Posterior cingulate gyrus (tissue), 11 donors: Measurements from ENCODE around the gene TMEM125.

Experiments used
- DNase-seq, 10 donors: peaks; one replicate each; pipeline versions ENCODE4 v3.0.0 to v3.0.0-alpha.2; 2020 to 2021; ENCODE audit warnings: mixed read lengths in 3 of 10
- intact Hi-C: fragments of 100-400 bp; cut with DNase I; formaldehyde crosslinking; loops from one replicate; pipeline ENCODE4 v1.15.1; 2023

The TMEM125 gene

DNA sequence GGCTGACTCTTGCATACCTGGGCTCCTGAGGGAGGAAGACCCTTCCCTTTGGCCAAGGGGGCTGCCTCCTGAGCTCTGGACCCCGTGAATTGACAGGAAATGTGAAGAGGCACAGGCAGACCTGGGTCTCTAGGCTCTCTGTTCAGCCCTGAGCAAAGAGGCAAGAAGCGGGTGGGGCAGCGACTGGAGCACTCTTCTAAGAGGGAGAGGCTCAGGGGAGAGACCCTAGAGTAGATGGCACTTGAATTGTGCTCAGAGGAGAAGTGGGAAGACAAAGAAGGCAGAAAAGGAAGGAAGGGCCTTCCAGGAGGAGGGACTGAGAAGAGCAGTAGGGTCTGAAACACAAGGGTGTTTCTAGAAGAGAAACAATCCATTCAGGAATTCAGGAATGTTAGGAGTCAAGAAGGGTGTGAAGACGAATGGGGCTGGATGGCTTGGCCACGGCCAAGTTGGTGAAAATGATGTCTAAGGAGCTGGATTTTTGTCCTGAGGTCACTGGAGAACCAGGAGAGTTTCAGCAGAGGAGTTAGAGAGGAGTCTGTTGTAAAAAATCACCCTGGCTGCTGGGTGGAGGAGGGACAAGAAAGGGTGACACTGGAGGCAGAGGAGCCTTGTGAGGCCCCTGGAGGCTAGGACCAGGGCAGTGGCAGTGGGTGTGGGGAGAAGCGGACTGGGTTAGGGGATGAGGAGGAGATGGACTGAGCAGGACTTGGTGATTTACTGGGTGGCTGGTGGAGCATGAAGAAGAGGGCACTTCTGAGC lies 36.3 kb downstream of the TMEM125 start:
- peak in 2 of 10 donors; percentile 46 to 63 for DNase-seq
- intact Hi-C loops = no loop called here

- peak in 2 of 10 donors; percentile 59 to 79 for DNase-seq
- intact Hi-C loops = no loop called here
Measured at GRCh38 chr1:43306688-43307457, 37.1 kb downstream of the TMEM125 start.

DNA sequence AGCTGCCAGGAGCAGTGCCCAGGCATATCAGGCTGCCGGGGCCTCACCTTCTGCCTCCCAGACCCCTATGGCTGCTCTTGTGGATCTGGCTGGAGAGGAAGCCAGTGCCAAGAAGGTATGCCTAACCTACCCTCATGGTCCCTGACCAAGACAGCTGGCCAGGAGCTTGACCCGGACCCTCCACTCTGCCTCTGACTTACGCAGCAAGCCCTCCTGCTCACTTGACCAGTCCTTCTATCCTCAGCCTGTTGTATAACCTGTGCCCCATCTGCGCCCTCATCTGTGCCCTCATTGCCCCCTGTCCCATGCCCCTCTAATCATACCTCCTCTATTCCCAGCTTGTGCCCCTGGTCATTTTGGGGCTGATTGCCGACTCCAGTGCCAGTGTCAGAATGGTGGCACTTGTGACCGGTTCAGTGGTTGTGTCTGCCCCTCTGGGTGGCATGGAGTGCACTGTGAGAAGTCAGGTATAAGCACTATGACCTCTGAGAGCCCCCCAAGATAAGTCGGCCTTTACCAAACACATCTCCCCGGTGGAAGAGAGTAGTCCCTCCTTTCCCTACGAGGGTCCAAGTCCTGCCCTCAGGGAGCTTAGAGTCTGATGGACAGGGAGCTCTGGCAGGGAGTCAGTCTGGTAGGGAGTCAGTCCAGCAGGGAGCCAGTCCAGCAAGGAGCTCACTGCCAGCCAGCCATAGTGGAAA lies 37.8 kb downstream of the TMEM125 start:
- DNase-seq = peak in 3 of 10 donors; percentile 30 to 62 (median 62)

GRCh38 chr1:43308635-43309404 lies 39.0 kb downstream of the TMEM125 start:
- peak in 3 of 10 donors; percentile 48 to 69 (median 69) for DNase-seq
- intact Hi-C loops = no loop called here

More for the DNA sequence above, 37.8 kb downstream of the TMEM125 start:
- intact Hi-C loops = no loop called here

GRCh38 chr1:43309405-43310025 lies 39.7 kb downstream of the TMEM125 start:
- intact Hi-C loops = loop anchor here (2.0 kb wide), 1 partner anchor 33 kb away; no protein-coding TSS in a partner anchor
- peak in 3 of 10 donors; percentile 31 to 68 (median 49) for DNase-seq

DNA sequence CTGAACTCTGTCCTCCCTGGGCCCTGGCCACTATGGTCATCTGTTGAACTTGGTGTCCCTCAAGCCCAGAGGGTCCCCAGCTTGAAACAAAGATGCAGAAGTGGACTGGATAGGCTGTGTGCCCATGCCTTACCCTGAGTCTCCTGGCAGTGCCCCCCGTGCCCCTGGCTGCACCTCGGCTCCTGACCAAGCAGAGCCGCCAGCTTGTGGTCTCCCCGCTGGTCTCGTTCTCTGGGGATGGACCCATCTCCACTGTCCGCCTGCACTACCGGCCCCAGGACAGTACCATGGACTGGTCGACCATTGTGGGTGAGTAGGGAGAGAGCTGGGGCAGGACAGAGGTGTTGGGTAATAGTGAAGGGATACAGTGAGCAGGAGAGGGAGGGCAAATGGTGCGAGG lies 41.7 kb downstream of the TMEM125 start:
- DNase-seq = peak in 3 of 10 donors; percentile 28 to 79 (median 75)
- intact Hi-C loops = loop anchor here (2.0 kb wide), 1 partner anchor 35 kb away; no protein-coding TSS in a partner anchor

DNA sequence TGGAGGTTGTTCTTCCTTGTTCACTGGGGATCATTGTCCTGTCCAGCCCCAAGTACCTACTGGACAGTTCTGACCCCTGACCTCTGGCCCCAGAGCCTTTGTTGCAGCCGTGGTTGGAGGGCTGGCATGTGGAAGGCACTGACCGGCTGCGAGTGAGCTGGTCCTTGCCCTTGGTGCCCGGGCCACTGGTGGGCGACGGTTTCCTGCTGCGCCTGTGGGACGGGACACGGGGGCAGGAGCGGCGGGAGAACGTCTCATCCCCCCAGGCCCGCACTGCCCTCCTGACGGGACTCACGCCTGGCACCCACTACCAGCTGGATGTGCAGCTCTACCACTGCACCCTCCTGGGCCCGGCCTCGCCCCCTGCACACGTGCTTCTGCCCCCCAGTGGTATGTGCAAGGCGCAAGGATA lies 42.4 kb downstream of the TMEM125 start:
- peak in 3 of 10 donors; percentile 29 to 79 (median 66) for DNase-seq
- intact Hi-C loops = no loop called here

- intact Hi-C loops = no loop called here
- DNase-seq = peak in 4 of 10 donors; percentile 4 to 72 (median 44)
Measured at GRCh38 chr1:43312663-43313515, 43.1 kb downstream of the TMEM125 start.

DNA sequence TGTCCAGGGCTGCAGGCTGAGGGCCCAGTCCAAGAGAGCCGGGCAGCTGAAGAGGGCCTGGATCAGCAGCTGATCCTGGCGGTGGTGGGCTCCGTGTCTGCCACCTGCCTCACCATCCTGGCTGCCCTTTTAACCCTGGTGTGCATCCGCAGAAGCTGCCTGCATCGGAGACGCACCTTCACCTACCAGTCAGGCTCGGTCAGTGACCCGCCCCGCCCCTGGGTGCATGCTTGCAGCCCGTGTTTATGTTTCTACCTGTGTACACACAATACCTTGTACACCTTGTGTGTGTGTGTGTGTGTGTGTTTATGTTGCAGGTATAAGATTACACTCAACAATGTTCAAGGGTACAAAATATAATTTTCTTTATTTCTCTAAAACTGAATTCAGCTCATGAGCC lies 44.0 kb downstream of the TMEM125 start:
- intact Hi-C loops = no loop called here
- peak in 3 of 10 donors; percentile 57 to 62 (median 57) for DNase-seq

DNA sequence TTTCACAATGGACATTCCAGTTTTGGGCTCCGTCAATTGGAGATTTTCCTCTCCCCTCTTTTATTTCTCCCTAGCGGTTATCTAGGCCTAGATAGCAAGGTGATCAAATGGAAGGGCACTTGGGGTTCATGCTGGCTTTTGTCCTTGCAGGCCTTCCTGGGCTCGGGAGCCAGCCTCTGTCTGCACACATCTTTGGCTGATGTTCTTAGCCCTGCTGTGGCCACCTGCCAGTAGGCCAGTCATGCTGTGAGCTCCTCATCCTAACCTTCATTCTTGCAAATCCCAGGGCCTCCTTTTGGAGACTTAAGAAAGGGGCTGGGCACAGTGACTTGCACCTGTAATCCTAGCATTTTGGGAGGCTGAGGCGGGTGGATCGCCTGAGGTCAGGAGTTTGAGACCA lies 44.5 kb downstream of the TMEM125 start:
- intact Hi-C loops = no loop called here
- peak in 3 of 10 donors; percentile 43 to 74 (median 58) for DNase-seq

DNA sequence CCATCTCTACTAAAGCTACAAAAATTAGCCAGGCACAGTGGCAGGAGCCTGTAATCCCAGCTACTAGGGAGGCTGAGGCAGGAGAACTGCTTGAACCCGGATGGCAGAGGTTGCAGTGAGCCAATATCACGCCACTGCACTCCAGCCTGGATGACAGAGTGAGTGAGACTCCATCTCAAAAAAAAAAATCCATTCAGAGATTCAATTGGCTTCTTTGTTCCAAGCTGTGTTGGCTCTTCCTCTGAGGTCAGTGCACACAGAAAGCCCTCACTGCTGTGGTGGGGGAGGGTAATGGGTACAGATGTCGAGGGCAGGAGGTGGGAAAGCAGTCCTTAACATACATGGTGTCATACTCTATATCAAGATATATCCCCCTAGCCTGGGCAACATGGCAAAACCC lies 45.7 kb downstream of the TMEM125 start:
- intact Hi-C loops = no loop called here
- DNase-seq = peak in 7 of 10 donors; percentile 25 to 84 (median 45)

DNA sequence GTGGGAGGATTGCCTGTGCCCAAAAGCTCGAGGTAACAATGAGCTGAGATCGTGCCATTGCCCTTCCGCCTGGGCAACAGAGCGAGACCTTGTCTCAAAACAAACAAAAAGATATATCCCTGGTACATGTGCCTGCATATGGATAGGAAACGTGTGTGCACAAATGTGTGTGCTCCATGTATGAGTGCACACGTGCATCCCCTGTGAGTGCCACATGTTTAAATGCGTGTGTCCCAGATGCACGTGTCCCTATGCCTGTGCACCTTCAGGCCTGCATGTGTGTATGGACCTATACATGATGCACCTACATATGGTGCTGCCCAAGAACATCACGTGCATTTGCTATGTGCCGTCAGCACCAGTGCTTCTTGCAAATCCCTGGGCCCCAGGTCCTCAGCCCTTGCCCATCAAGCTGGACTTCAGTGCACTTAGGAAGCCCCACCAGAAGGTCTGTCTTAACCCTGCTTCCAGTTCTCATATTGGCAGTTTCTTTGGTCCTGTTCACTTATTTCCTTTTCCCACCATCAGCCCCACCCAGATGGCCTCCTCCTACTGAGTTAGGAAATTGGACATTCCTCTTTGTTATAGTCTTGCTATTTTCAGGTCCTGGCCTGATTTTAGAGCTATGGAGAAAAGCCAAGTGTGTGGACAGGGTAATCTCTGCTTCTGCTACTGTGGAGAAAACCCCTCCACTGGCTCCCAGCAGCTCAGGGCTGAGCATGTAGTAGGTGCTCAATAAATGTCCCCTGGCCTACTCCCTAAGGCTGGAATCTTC lies 46.4 kb downstream of the TMEM125 start:
- DNase-seq = peak in 3 of 10 donors; percentile 31 to 70 (median 50)
- intact Hi-C loops = no loop called here

- DNase-seq = peak in 3 of 10 donors; percentile 39 to 75 (median 71)
- intact Hi-C loops = no loop called here
Measured at GRCh38 chr1:43316738-43317520, 47.1 kb downstream of the TMEM125 start.

DNA sequence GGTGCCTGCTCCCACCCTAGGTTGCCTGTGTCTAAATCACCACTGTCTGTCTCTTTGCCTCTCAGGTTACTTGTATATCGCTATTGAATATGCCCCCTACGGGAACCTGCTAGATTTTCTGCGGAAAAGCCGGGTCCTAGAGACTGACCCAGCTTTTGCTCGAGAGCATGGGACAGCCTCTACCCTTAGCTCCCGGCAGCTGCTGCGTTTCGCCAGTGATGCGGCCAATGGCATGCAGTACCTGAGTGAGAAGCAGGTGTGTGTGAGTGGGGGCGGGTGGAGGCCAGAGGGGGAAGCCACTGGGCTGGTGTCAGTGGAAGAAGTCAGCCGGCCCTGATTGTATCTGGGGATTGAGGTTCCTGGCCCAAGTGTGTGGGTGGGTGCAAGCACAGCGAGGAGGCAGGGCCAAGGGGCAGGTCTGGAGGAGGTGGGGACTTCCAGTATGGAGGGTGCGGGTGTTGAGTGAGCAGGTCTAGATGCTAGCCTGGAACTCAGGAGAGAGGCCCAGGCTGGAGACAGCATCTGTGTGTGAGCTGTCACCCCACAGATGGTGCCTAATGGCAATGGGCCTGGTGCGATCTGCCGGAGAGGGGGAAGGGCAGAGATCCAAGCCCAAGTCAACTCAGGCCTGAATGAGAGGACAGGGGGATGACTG lies 48.2 kb downstream of the TMEM125 start:
- intact Hi-C loops = no loop called here
- DNase-seq = peak; percentile 33 to 96 (median 74)

DNA sequence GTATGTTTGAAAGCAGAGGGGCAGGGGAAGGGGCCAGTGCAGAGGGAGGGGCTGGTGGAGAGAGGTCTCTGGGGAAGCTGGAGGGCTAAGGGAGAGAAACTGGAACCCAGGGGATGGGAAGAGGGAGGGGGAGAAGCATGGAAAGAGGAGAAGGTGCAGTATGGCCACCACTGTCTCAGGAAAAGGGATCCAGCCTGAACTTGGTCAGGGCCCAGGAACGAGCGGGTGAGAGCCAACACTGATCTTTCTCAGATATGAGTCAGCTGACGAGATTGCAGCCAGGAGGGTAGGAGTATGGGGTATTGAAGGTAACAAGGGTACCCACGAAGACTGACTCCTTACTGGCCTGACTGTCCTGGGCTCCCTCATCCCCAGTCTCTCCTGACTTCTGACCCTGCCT lies 49.0 kb downstream of the TMEM125 start:
- DNase-seq = peak in 3 of 10 donors; percentile 31 to 68 (median 48)
- intact Hi-C loops = no loop called here

DNA sequence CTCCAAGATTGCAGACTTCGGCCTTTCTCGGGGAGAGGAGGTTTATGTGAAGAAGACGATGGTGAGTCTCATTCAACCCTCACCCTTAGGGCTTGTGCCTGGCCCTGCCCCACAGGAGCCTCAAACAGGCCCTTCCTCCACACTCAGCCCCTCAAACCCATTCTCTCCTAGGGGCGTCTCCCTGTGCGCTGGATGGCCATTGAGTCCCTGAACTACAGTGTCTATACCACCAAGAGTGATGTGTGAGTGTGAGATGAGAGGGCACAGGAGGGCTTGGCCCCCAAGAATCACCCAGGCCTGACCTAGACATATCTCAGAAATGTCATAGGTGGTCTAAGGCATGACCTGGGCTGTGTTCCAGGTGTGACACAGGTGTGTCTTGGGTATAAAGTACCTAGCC lies 49.5 kb downstream of the TMEM125 start:
- intact Hi-C loops = no loop called here
- DNase-seq = peak in 1 of 10 donors; percentile 53
